Keratinocyte (primary cell): ENCODE results near the gene PDZK1.

ENCODE experiments used
- CTCF ChIP-seq, 3 experiments: IDR thresholded peaks in 1 of 3; conservative IDR thresholded peaks in 1 of 3; optimal IDR thresholded peaks in 1 of 3; 2 replicates in 2 of 3; 3 replicates in 1 of 3; pipeline versions ENCODE3 to v1.5.1; 2011; ENCODE audit warnings: low read length in 3 of 3, mild to moderate bottlenecking in 3 of 3, moderate library complexity in 2 of 3, control low read depth in 1 of 3, inconsistent platforms in 1 of 3; ENCODE audit not compliant: insufficient read depth in 2 of 3; ENCODE audit errors: extremely low read depth in 1 of 3
- EZH2 ChIP-seq: IDR thresholded peaks from one replicate; pipeline ENCODE4 v1.6.1; 2012; ENCODE audit warnings: inconsistent platforms, mild to moderate bottlenecking, low read length, moderate library complexity

- TF ChIP-seq EZH2 (no peak), CTCF (optimal IDR thresholded peaks at IDR 0.05 in 1 of 3, IDR thresholded peaks at IDR 0.05 in 1 of 3, conservative IDR thresholded peaks at IDR 0.05 in 1 of 3; ENCODE audit: extremely low read depth in 1 of 3, insufficient read depth in 2 of 3, low read length in 3 of 3) (no peak)
These were observed 9.6 kb upstream of the PDZK1 start for GRCh38 chr1:145716641-145717345.
